ENCODE data around the gene SHKBP1.
A peak's percentile ranks its signal among the peaks of the same experiment; 100 is the strongest.

SHKBP1 gene

GRCh38 chr19:40609561-40610395 lies 33.1 kb downstream of the SHKBP1 start (continued):
- TF ChIP-seq YY2 (tag by site-specific recombination; IDR thresholded peaks at IDR 0.05) (0 out of 2 replicates have a peak, but pooled peaks have one; percentile 16), YY1 (tag by site-specific recombination; IDR thresholded peaks at IDR 0.05) (no peak), ZFP69B (tag by site-specific recombination; IDR thresholded peaks at IDR 0.05) (peak; percentile 36; the same call in 1 of the 2 replicates), ZNF658 (tag by site-specific recombination; IDR thresholded peaks at IDR 0.05) (no peak), ZBTB21 (tag by site-specific recombination; IDR thresholded peaks at IDR 0.05) (no peak), ZFP37 (tag by site-specific recombination; IDR thresholded peaks at IDR 0.05) (0 out of 2 replicates have a peak, but pooled peaks have one; percentile 77), ZSCAN18 (tag by site-specific recombination; IDR thresholded peaks at IDR 0.05) (no peak), ZNF513 (tag by site-specific recombination; IDR thresholded peaks at IDR 0.05) (no peak), ZSCAN23 (tag by site-specific recombination; IDR thresholded peaks at IDR 0.05) (no peak), ZNF571 (tag by site-specific recombination; IDR thresholded peaks at IDR 0.05) (no peak), ZNF580 (tag by site-specific recombination; IDR thresholded peaks at IDR 0.05) (no peak), GLI2 (tag by site-specific recombination; IDR thresholded peaks at IDR 0.05; ENCODE audit: borderline replicate concordance, low read depth) (no peak), ZBTB20 (tag by site-specific recombination; IDR thresholded peaks at IDR 0.05) (peak; percentile 99), ZNF596 (tag by site-specific recombination; IDR thresholded peaks at IDR 0.05) (0 out of 2 replicates have a peak, but pooled peaks have one; percentile 29), ZNF146 (tag by site-specific recombination; IDR thresholded peaks at IDR 0.05) (0 out of 2 replicates have a peak, but pooled peaks have one; percentile 4), ZNF362 (tag by site-specific recombination; IDR thresholded peaks at IDR 0.05) (no peak), ZNF518A (tag by site-specific recombination; conservative IDR thresholded peaks at IDR 0.05; ENCODE audit: low read depth) (no peak), ZNF548 (tag by site-specific recombination; IDR thresholded peaks at IDR 0.05) (no peak), ZNF707 (tag by site-specific recombination; IDR thresholded peaks at IDR 0.05) (no peak; the same call in 1 of the 2 replicates), ZNF155 (tag by site-specific recombination; IDR thresholded peaks at IDR 0.05) (no peak; the same call in 1 of the 2 replicates), ZNF16 (tag by site-specific recombination; IDR thresholded peaks at IDR 0.05; ENCODE audit: low read depth) (no peak), ZNF140 (tag by site-specific recombination; IDR thresholded peaks at IDR 0.05) (no peak), ZBTB7A (tag by site-specific recombination; IDR thresholded peaks at IDR 0.05; ENCODE audit: low read depth) (peak; percentile 22; the same call in 1 of the 2 replicates), TCF7L2 (IDR thresholded peaks at IDR 0.05; ENCODE audit: borderline replicate concordance, low read depth, low read length) (no peak), ZNF366 (tag by site-specific recombination; conservative IDR thresholded peaks at IDR 0.05) (no peak), ZNF148 (tag by site-specific recombination; IDR thresholded peaks at IDR 0.05; ENCODE audit: borderline replicate concordance) (no peak; the same call in 1 of the 2 replicates), ZIC2 (tag by site-specific recombination; IDR thresholded peaks at IDR 0.05) (peak; percentile 46), ZNF529 (tag by site-specific recombination; IDR thresholded peaks at IDR 0.05; ENCODE audit: insufficient replicate concordance) (no peak)
